Pancreas (tissue), 10 donors: Measurements from ENCODE around the gene CDC42EP5. TPM values are rescaled to one million over a fixed set of nuclear protein-coding genes. Genes with fewer than 3 reads are reported as not detected.
A peak's percentile ranks its signal among the peaks of the same experiment; 100 is the strongest.

Experiments used
- ATAC-seq, 4 donors: fragments of 200-7000 bp; cut with Tn5 transposase; one replicate each; pipeline versions ENCODE4 v1.8.0 to v1.9.1; 2020; ENCODE audit warnings: mild to moderate bottlenecking in 4 of 4, moderate library complexity in 4 of 4
- DNase-seq, 6 donors: peaks; one replicate each; pipeline ENCODE4 v3.0.0-alpha.2; 2020
- FAIRE-seq: peaks from 2 replicates; lab custom pipeline; 2012; peaks lifted over from hg19 to GRCh38; lab: Jason Lieb, UNC
- H3K27ac ChIP-seq, 4 donors: fragments of 200-600 bp; sonication (generic); 1 replicate in 3 of 4; 2 replicates in 1 of 4; pipeline versions ENCODE4 v1.5.0 to v1.8.0; 2020
- H3K27me3 ChIP-seq, 4 donors: fragments of 200-600 bp; one replicate each; pipeline ENCODE4 v1.8.0; 2021
- H3K36me3 ChIP-seq, 3 donors: fragments of 200-600 bp; sonication (generic) in 1 of 3; one replicate each; pipeline versions ENCODE4 v1.5.0 to v1.8.0; 2020 to 2021
- H3K4me1 ChIP-seq, 3 donors: fragments of 200-600 bp; one replicate each; pipeline ENCODE4 v1.8.0; 2021
- H3K4me3 ChIP-seq, 4 donors: fragments of 200-600 bp; sonication (generic) in 2 of 4; one replicate each; pipeline versions ENCODE4 v1.5.0 to v1.8.0; 2020 to 2021
- H3K9me3 ChIP-seq, 4 donors: fragments of 200-600 bp; one replicate each; pipeline ENCODE4 v1.8.0; 2021
- WGBS, 2 donors: extraction: QIAGEN DNeasy Blood & Tissue Kit; methylation state at CpG; one replicate each; pipeline ENCODE4 v1.1.7; 2013; 5-methylcytosine and 5-hydroxymethylcytosine counted together
- intact Hi-C, 3 donors: fragments of 100-400 bp; cut with DNase I; formaldehyde crosslinking; loops; one replicate each; pipeline versions ENCODE4 v1.11.1 to v1.14.2; 2022
- polyA plus RNA-seq, 2 donors: library from polyadenylated mRNA; stranded (reverse); fragments of 200-250 nt; gene quantifications; one replicate each; pipeline ENCODE4 v1.2.3, GENCODE V29; 2013
- total RNA-seq, 6 donors: library from RNA; stranded (reverse); fragmentation: NEBNext Ultra II Directional in 4 of 6; extraction: Animal tissue kit (Norgen Biotek cat#: 25700) in 4 of 6; gene quantifications; one replicate each; pipeline versions ENCODE4 v1.2.1 to v1.2.4, GENCODE V29; 2021 to 2023
- TF ChIP-seq, protein P1 (sequence below), 4 donors: fragments of 200-600 bp; sonication (generic) in 3 of 4; IDR thresholded peaks; one replicate each; pipeline versions ENCODE4 v1.5.0 to v1.8.0; 2021; ENCODE audit warnings: antibody characterized with exemption in 4 of 4
- donor health status: healthy with polysubstance abuse.
- donor health status: DM: no; HTN: no; CAD: no; lungs with moderate emphysema.
- donor health status: DM: no; HTN: no; CAD: no.
- donor health status: control.
- donor health status: control.
- donor health status: Bipolar disorder and iron deficiency.
- donor health status: DM: yes; HTN: yes; CAD: no.
- donor health status: DM: no; HTN: no; CAD: no.
- donor health status: DM: no; HTN: no; CAD: no.
- donor health status: DM: yes; HTN: yes; CAD: no.

Gene CDC42EP5
- total and polyA plus RNA-seq, 8 donors: 7.5 to 48.0 (median 15.7) TPM

DNA sequence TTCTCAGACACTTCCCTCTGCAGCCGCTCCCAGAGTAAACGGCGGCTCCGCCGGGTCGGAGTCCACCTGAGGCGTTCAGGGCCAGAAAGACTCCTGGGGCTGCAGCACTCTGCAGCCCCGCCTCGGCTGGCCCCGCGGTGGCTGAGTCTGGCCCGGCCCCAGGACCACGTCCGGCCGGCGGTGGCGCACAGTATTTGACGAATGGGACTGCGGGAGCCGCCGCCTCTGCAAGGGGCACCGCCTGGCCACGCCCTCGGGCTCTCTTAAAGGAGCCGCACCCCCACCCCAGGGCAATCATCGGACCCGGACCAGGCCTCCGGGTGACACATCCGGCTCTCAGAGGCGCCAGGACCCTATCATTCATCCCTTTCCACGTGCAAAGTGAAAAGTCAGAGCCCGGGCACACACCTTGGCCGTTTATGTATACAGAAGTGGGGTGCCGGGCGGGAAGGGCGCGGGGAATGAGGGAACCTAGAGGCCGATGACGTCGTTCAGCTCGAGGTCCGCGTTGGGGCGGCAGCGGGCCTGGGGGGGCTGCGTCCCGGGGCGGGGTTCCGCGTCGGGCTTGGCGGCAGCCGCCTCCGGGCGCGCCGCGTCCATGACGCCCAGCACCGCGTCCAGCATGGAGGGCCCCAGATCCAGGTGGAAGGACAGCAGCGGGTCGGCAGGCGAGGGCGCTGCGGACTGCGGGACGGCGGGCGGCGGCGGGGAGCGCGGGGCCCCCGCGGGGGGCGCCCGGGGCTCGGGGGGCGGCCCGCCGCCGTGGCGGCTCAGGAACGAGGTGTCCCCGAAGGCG lies 8.3 kb downstream of the CDC42EP5 start:
- intact Hi-C loops: no loop called here
- Histone ChIP-seq H3K27me3 (no peaks in the 10 kb centered on the region), H3K9me3 (no peaks in the 10 kb centered on the region), H3K27ac (peak overlapping the region; percentile 97 to 99 (median 99)), H3K4me1 (peaks cover 26 to 55% (median 37%) of the 10 kb centered on the region in 3 donors), H3K4me3 (peak overlapping the region; percentile 26 to 61 (median 56)), H3K36me3 (peaks cover 0 to 24% (median 13%) of the 10 kb centered on the region in 3 donors)
- FAIRE-seq (no peak), ATAC-seq (peak; percentile 64 to 76 (median 66)), DNase-seq (peak; percentile 92 to 97 (median 95))
- TF ChIP-seq, protein P1, sequence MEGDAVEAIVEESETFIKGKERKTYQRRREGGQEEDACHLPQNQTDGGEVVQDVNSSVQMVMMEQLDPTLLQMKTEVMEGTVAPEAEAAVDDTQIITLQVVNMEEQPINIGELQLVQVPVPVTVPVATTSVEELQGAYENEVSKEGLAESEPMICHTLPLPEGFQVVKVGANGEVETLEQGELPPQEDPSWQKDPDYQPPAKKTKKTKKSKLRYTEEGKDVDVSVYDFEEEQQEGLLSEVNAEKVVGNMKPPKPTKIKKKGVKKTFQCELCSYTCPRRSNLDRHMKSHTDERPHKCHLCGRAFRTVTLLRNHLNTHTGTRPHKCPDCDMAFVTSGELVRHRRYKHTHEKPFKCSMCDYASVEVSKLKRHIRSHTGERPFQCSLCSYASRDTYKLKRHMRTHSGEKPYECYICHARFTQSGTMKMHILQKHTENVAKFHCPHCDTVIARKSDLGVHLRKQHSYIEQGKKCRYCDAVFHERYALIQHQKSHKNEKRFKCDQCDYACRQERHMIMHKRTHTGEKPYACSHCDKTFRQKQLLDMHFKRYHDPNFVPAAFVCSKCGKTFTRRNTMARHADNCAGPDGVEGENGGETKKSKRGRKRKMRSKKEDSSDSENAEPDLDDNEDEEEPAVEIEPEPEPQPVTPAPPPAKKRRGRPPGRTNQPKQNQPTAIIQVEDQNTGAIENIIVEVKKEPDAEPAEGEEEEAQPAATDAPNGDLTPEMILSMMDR (IDR thresholded peaks at IDR 0.05): no peak
- 8 to 9% methylated on average over 63 to 87 of the region's 87 CpGs for WGBS, 2 donors

DNA sequence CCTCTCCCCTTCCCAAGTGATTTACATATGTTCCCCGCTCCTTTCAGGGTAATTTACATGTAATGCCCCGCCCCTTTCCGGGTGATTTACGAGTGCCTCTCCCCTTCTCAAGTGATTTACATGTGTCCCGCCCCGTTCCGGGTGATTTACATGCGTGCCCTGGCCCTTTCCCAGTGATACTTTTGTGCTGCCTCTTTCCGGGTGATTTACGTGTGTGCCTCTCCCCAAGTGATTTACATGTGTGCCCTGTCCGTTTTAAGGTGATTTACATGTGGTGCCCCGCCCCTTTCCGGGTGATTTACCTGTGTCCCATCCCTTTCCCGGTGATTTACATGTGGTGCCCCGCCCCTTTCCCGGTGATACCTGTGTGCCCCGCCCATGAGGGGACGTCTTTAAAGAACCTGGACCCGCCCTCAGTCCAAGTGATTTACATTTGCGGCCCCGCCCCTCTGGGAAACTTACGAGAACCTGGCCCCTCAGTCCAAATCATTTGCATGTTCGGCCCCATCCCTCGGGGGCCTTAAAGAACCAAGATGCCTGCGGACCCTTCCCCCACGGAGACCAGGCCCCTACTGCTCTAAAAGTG lies 9.0 kb downstream of the CDC42EP5 start:
- peak overlapping the region; percentile 26 to 61 (median 56) for H3K4me3 ChIP-seq
- peaks cover 0 to 31% (median 14%) of the 10 kb centered on the region in 3 donors for H3K36me3 ChIP-seq
- no peaks in the 10 kb centered on the region for H3K27me3 ChIP-seq
- TF ChIP-seq, protein P1 (IDR thresholded peaks at IDR 0.05): no peak
- peaks cover 26 to 53% (median 35%) of the 10 kb centered on the region in 3 donors for H3K4me1 ChIP-seq
- intact Hi-C loops: no loop called here
- WGBS, 2 donors: 0 to 1% methylated on average over 26 of the region's 26 CpGs
- no peaks in the 10 kb centered on the region for H3K9me3 ChIP-seq
- peak overlapping the region; percentile 97 to 99 (median 99) for H3K27ac ChIP-seq
- FAIRE-seq (no peak), ATAC-seq (peak; percentile 59 to 74 (median 61)), DNase-seq (peak; percentile 89 to 97 (median 96))

DNA sequence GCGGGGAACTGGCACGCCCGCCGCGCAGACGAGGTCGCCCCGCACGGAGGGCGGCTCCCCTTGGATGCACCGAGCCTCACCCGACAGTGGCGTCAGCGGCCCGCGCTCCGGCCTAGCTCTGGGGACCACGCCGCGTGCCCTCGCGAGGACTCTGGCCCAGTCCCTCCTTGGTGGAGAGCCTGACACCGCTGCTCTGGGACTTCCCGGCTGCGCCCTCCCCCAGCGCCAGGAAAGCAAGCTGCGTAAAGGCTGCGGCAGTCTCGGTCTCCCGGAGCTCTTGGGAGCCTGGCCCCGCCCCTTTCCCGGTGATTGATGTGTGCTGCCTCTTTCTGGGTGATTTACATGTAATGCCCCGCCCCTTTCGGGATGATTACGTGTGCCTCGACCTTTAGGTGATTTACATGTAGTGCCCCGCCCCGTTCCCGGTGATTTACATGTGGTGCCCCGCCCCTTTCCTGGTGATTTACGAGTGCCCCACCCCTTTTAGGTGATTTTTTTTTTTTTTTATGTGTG lies 9.5 kb downstream of the CDC42EP5 start, which contains the start of gene LENG9:
TSS of gene LENG9 (minus strand) at position 248 of the 513 bp plus-strand sequence. CDS start 252 bp downstream, outside the sequence.
- WGBS, 2 donors: 0% methylated on average over 39 to 41 of the region's 41 CpGs
- Histone ChIP-seq H3K27ac (peak within 1 kb of the TSS; percentile 97 to 99 (median 99)), H3K27me3 (no peaks in the 10 kb centered on the region), H3K4me1 (peaks cover 26 to 53% (median 38%) of the 10 kb centered on the region in 3 donors), H3K4me3 (peak within 1 kb of the TSS; percentile 38 to 61 (median 56)), H3K36me3 (peaks cover 0 to 36% (median 19%) of the 10 kb centered on the region in 3 donors), H3K9me3 (no peaks in the 10 kb centered on the region)
- intact Hi-C loops: no loop called here
- TF ChIP-seq, protein P1 (IDR thresholded peaks at IDR 0.05): no peak
- DNase-seq (peak; percentile 96 to 100 (median 99)), ATAC-seq (peak; percentile 57 to 74 (median 64)), FAIRE-seq (peak; percentile 92)

DNA sequence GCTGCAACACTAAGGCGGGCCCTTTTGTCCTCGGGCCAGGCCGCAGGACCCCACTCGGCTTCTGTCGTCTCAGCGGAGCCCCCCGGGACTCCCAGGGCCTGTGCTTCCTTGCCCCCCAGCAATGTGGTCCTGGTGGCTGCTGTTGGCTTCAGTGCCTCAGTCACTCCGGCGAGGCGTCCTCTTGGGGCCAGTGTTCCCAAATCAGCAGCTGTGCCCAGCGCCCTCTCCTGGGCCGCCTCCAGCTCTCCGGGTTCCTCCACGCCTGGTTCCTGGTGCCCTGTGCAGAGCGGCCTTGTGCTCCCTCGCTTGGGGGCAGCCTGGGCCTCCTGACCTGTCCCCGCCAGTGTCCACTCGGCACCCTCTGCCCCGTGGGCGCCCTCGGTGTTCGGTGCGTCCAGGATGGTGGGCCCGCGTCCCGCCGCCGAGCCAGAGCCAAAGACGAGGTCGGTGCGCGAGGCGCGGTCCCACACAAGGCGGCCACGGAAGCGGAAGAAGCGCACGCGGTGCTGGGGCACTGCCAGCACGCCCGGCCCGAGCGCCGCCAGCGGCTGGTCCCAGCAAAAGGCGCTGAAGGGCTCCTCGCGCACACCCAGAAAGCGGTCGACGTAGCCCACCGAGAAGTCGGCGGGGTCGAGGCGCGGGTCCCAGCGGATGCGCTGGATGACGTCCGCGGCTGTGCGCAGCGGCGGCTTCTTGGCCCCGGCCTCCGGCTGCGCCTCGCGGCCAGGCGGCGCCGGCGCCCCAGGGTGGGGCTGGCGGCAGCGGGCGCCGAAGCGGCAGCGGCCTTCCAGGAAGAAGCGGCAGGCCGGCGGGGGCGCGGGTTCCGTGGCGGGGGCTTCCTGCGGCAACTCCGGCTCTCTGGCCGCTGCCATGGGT lies 10.2 kb downstream of the CDC42EP5 start:
- ATAC-seq (peak; percentile 17 to 26 (median 19)), FAIRE-seq (no peak), DNase-seq (peak; percentile 75 to 93 (median 84))
- H3K27ac ChIP-seq: peak overlapping the region; percentile 97 to 99 (median 99)
- H3K4me1 ChIP-seq: peaks cover 26 to 53% (median 37%) of the 10 kb centered on the region in 3 donors
- 2 to 3% methylated on average over 71 to 91 of the region's 91 CpGs for WGBS, 2 donors
- H3K4me3 ChIP-seq: peak overlapping the region; percentile 38 to 61 (median 56)
- H3K9me3 ChIP-seq: no peaks in the 10 kb centered on the region
- intact Hi-C loops: no loop called here
- TF ChIP-seq, protein P1 (IDR thresholded peaks at IDR 0.05): no peak
- no peaks in the 10 kb centered on the region for H3K27me3 ChIP-seq
- H3K36me3 ChIP-seq: peaks cover 3 to 43% (median 25%) of the 10 kb centered on the region in 3 donors
